CD4-positive, alpha-beta T cell (primary cell): ENCODE data around the gene ZNF14. TPM values are rescaled to one million over a fixed set of nuclear protein-coding genes. Genes with fewer than 3 reads are reported as not detected.

Source experiments
- ATAC-seq: fragments of 200-7000 bp; cut with Tn5 transposase; one replicate; pipeline ENCODE4 v1.10.0; 2022; ENCODE audit warnings: mild to moderate bottlenecking; ENCODE audit not compliant: poor library complexity
- CTCF ChIA-PET: fragments of 350-600 bp; sonication (Branson Sonifier 250); formaldehyde crosslinking; loops from one replicate; lab custom pipeline; 2021; ENCODE audit warnings: antibody characterized with exemption, inconsistent platforms; lab: Charles Lee
- POLR2A ChIA-PET: fragments of 350-600 bp; sonication (Branson Sonifier 250); formaldehyde crosslinking; loops from one replicate; lab custom pipeline; 2021; ENCODE audit warnings: antibody characterized with exemption, inconsistent platforms; lab: Charles Lee
- DNase-seq, 14 experiments: peaks; one replicate each; pipeline ENCODE4 v3.0.0-alpha.2; 2013 to 2020; ENCODE audit warnings: mixed read lengths in 2 of 14
- H3K27ac ChIP-seq, 2 donors: one replicate each; pipeline versions ENCODE4 v1.5.1 to v1.7.0; 2013; ENCODE audit warnings: low read length in 2 of 2, low read depth in 1 of 2, mild to moderate bottlenecking in 1 of 2
- H3K27me3 ChIP-seq, 2 experiments: 1 replicate in 1 of 2; 2 replicates in 1 of 2; pipeline versions ENCODE4 v1.6.1 to v1.7.0; 2013; ENCODE audit warnings: low read length in 2 of 2, control low read depth in 1 of 2, mild to moderate bottlenecking in 1 of 2, moderate library complexity in 1 of 2; ENCODE audit not compliant: insufficient read depth in 2 of 2, control insufficient read depth in 1 of 2
- H3K36me3 ChIP-seq: one replicate; pipeline ENCODE4 v1.6.1; 2013; ENCODE audit warnings: low read length, control low read depth; ENCODE audit not compliant: insufficient read depth
- H3K4me1 ChIP-seq: one replicate; pipeline ENCODE4 v1.6.1; 2013; ENCODE audit warnings: low read length, control low read depth; ENCODE audit not compliant: insufficient read depth
- H3K4me3 ChIP-seq: one replicate; pipeline ENCODE4 v1.5.1; 2013; ENCODE audit warnings: mild to moderate bottlenecking, low read length, moderate library complexity
- H3K9me3 ChIP-seq, 2 experiments: 1 replicate in 1 of 2; 2 replicates in 1 of 2; pipeline versions ENCODE4 v1.6.1 to v1.7.0; 2013; ENCODE audit warnings: low read length in 2 of 2, mild to moderate bottlenecking in 2 of 2, control low read depth in 1 of 2, moderate library complexity in 1 of 2; ENCODE audit not compliant: control insufficient read depth in 1 of 2, insufficient read depth in 1 of 2
- H3K27ac Mint-ChIP-seq: one replicate; pipeline ENCODE4 v1.8.0; 2020; ENCODE audit warnings: mixed read lengths
- H3K27me3 Mint-ChIP-seq: one replicate; pipeline ENCODE4 v1.8.0; 2021; ENCODE audit warnings: mixed read lengths
- H3K36me3 Mint-ChIP-seq: one replicate; pipeline ENCODE4 v1.8.0; 2021; ENCODE audit warnings: low read depth, mixed read lengths
- H3K4me1 Mint-ChIP-seq: one replicate; pipeline ENCODE4 v1.8.0; 2021; ENCODE audit warnings: low read depth, mixed read lengths
- H3K4me3 Mint-ChIP-seq: one replicate; pipeline ENCODE4 v1.8.0; 2020; ENCODE audit warnings: mild to moderate bottlenecking, mixed read lengths
- H3K9me3 Mint-ChIP-seq: one replicate; pipeline ENCODE4 v1.8.0; 2020; ENCODE audit warnings: mixed read lengths
- intact Hi-C, 2 experiments: fragments of 100-400 bp; cut with DNase I in 1 of 2; cut with micrococcal nuclease in 1 of 2; formaldehyde crosslinking; loops; one replicate each; pipeline versions ENCODE4 v1.15.1 to v1.9.0; 2023 to 2025; cut with DNase I, micrococcal nuclease
- total RNA-seq, 174 experiments: library from RNA in 2 of 174; stranded (reverse) in 2 of 174; gene quantifications; one replicate each; pipeline ENCODE4 v1.2.3 and lab custom pipeline; 2021 to 2026
- TF ChIP-seq, protein P1 (sequence below): fragments of 200-600 bp; IDR thresholded peaks from one replicate; pipeline ENCODE4 v1.8.0; 2022; ENCODE audit warnings: antibody characterized with exemption, mild to moderate bottlenecking

ZNF14 gene
- total RNA-seq, 2 experiments from 2014 or later, result 36.9 to 37.3 TPM

DNA sequence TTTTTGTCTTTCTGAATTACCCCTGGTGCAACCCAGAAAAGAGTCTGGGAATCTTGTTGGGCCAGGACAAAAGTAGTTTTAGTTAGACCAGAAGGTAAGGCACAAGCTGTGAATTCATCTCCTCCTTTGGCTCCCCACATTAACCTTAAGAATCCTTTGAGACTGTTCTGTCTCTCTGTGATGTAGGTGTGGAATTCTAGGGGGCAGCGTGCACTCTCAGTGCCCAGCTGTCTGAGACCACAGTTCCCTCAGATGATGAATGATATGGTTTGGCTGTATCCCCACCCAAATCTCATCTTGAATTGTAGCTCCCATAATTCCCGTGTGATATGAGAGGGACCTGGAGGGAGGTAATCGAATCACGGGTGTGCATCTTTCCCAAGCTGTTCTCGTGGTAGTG lies 44.8 kb upstream of the ZNF14 start:
- peaks cover 55% of the 10 kb centered on the region for H3K36me3 Mint-ChIP-seq
- Histone ChIP-seq H3K27me3 (no peaks in the 10 kb centered on the region), H3K9me3 (no peaks in the 10 kb centered on the region), H3K4me3 (no peak overlapping the region), H3K27ac (no peak overlapping the region), H3K36me3 (peaks cover 4% of the 10 kb centered on the region), H3K4me1 (peaks cover 30% of the 10 kb centered on the region)
- ChIA-PET CTCF (interaction anchor here (2.8 kb wide), 1 partner anchor 20 kb away, joined by 7 read pairs; no protein-coding TSS in a partner anchor), POLR2A (interaction anchor here (0.7 to 3.7 kb wide), 7 partner anchors 10 to 124 kb away, joined by 3 to 99 read pairs (median 6); partner anchors contain the start of genes ZNF14, ZNF253, ZNF506 and ZNF93)
- no peaks in the 10 kb centered on the region for H3K9me3 Mint-ChIP-seq
- no peaks in the 10 kb centered on the region for H3K27me3 Mint-ChIP-seq
- peak overlapping the region; percentile 94 for H3K4me3 Mint-ChIP-seq
- ATAC-seq (no peak), DNase-seq (no peak)
- H3K27ac Mint-ChIP-seq, result peak overlapping the region; percentile 89
- intact Hi-C loops, result loop anchor here (2.0 to 10.0 kb wide), 8 partner anchors 45 to 453 kb away; partner anchors contain the start of genes ZNF14 (in 2 of the 2), ATP13A1 (in 1 of the 2), MAU2 (in 1 of the 2) and NDUFA13 (in 1 of the 2)
- TF ChIP-seq, protein P1, sequence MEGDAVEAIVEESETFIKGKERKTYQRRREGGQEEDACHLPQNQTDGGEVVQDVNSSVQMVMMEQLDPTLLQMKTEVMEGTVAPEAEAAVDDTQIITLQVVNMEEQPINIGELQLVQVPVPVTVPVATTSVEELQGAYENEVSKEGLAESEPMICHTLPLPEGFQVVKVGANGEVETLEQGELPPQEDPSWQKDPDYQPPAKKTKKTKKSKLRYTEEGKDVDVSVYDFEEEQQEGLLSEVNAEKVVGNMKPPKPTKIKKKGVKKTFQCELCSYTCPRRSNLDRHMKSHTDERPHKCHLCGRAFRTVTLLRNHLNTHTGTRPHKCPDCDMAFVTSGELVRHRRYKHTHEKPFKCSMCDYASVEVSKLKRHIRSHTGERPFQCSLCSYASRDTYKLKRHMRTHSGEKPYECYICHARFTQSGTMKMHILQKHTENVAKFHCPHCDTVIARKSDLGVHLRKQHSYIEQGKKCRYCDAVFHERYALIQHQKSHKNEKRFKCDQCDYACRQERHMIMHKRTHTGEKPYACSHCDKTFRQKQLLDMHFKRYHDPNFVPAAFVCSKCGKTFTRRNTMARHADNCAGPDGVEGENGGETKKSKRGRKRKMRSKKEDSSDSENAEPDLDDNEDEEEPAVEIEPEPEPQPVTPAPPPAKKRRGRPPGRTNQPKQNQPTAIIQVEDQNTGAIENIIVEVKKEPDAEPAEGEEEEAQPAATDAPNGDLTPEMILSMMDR, result no peak
- H3K4me1 Mint-ChIP-seq, result peaks cover 59% of the 10 kb centered on the region

GRCh38 chr19:19776206-19777008 lies 43.5 kb upstream of the ZNF14 start:
- intact Hi-C loops, result loop anchor here (1.0 to 10.0 kb wide), 11 partner anchors 41 to 452 kb away; partner anchors contain the start of genes ZNF14 (in 2 of the 2), ZNF253 (in 2 of the 2), ZNF506 (in 2 of the 2) and ATP13A1 (in 1 of the 2)
- ChIA-PET CTCF (interaction anchor here (0.6 to 2.8 kb wide), 10 partner anchors 13 to 171 kb away, joined by 3 to 7 read pairs (median 4); partner anchors contain the start of genes GMIP, ZNF14 and ZNF506), POLR2A (interaction anchor here (0.6 to 3.7 kb wide), 32 partner anchors 8 to 1991 kb away, joined by 3 to 99 read pairs (median 4); partner anchors contain the start of genes ATP13A1, GATAD2A, LPAR2 and ZNF100)
- TF ChIP-seq, protein P1, result no peak
- DNase-seq (peak; percentile 83 to 95 (median 88)), ATAC-seq (peak; percentile 98)
- H3K27me3 ChIP-seq, result no peaks in the 10 kb centered on the region
- no peaks in the 10 kb centered on the region for H3K9me3 Mint-ChIP-seq
- H3K4me3 Mint-ChIP-seq, result peak overlapping the region; percentile 94
- peaks cover 46% of the 10 kb centered on the region for H3K36me3 Mint-ChIP-seq
- no peaks in the 10 kb centered on the region for H3K9me3 ChIP-seq
- H3K27ac Mint-ChIP-seq, result peak overlapping the region; percentile 89
- H3K27me3 Mint-ChIP-seq, result no peaks in the 10 kb centered on the region
- peak overlapping the region; percentile 85 for H3K4me3 ChIP-seq
- H3K36me3 ChIP-seq, result no peaks in the 10 kb centered on the region
- H3K4me1 Mint-ChIP-seq, result peaks cover 49% of the 10 kb centered on the region
- H3K4me1 ChIP-seq, result peaks cover 26% of the 10 kb centered on the region
- H3K27ac ChIP-seq, result peak overlapping the region; percentile 55 to 74

DNA sequence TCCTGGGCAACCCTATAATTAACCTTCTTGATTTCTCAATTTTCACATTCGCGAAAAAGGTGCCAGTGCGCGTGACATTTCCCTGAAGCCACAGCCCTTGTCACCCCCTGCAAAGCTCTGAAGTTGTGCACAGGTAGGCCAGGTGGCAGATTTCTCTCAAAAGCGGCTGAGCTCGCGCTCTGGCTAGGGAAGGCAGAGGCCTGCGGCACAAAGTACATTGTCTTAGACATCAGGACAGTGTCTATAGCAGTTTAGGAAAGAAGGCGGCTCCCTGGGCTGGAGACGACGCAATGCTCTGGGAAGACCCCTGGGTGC lies 42.9 kb upstream of the ZNF14 start:
- Histone ChIP-seq H3K27me3 (no peaks in the 10 kb centered on the region), H3K36me3 (no peaks in the 10 kb centered on the region), H3K9me3 (no peaks in the 10 kb centered on the region), H3K4me3 (peak overlapping the region; percentile 85), H3K27ac (peak overlapping the region; percentile 55 to 74), H3K4me1 (peaks cover 26% of the 10 kb centered on the region)
- Mint-ChIP-seq H3K4me1 (peaks cover 52% of the 10 kb centered on the region), H3K36me3 (peaks cover 43% of the 10 kb centered on the region), H3K27me3 (no peaks in the 10 kb centered on the region), H3K27ac (peak overlapping the region; percentile 89), H3K4me3 (peak overlapping the region; percentile 94), H3K9me3 (no peaks in the 10 kb centered on the region)
- intact Hi-C loops, result loop anchor here (1.0 to 10.0 kb wide), 11 partner anchors 41 to 451 kb away; partner anchors contain the start of genes ZNF14 (in 2 of the 2), ZNF253 (in 2 of the 2), ZNF506 (in 2 of the 2) and ATP13A1 (in 1 of the 2)
- DNase-seq (peak in 4 of 14 experiments; percentile 2 to 36 (median 6)), ATAC-seq (peak; percentile 21)
- CTCF ChIA-PET, result interaction anchor here (0.9 to 2.8 kb wide), 9 partner anchors 14 to 170 kb away, joined by 3 to 7 read pairs (median 4); partner anchors contain the start of genes GMIP, ZNF14 and ZNF506
- POLR2A ChIA-PET, result interaction anchor here (0.8 to 3.7 kb wide), 26 partner anchors 9 to 1991 kb away, joined by 3 to 99 read pairs (median 5); partner anchors contain the start of genes ATP13A1, LPAR2, ZNF100 and ZNF101
- TF ChIP-seq, protein P1, result no peak
